Measurements from ENCODE around the gene ENKUR.

DNA sequence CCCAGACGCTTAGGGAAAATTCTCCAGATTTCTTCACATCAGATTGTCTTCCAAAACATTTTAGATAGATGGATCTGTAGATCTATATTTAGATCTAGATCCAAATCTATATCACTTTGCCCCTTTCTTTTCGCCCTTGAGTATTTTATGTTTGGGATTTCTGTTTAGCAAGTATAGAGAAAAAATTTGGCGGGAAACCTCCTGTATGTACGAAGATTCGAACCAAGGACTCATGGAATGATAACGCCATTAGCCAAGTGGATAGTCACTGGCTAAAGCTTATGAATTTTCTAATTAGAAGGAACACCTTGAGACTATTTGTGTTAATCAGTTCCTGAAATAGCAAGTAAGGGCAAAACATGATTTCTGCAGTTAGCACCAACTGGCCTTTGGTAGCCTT, 1.7 kb upstream of the ENKUR start:
- TF ChIP-seq, protein P1, sequence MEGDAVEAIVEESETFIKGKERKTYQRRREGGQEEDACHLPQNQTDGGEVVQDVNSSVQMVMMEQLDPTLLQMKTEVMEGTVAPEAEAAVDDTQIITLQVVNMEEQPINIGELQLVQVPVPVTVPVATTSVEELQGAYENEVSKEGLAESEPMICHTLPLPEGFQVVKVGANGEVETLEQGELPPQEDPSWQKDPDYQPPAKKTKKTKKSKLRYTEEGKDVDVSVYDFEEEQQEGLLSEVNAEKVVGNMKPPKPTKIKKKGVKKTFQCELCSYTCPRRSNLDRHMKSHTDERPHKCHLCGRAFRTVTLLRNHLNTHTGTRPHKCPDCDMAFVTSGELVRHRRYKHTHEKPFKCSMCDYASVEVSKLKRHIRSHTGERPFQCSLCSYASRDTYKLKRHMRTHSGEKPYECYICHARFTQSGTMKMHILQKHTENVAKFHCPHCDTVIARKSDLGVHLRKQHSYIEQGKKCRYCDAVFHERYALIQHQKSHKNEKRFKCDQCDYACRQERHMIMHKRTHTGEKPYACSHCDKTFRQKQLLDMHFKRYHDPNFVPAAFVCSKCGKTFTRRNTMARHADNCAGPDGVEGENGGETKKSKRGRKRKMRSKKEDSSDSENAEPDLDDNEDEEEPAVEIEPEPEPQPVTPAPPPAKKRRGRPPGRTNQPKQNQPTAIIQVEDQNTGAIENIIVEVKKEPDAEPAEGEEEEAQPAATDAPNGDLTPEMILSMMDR (IDR thresholded peaks at IDR 0.05), result no peak
- TF ChIP-seq POLR2A (IDR thresholded peaks at IDR 0.05), result no peak

Measured in tibial nerve (tissue), 3 donors.